ENCODE results near the gene SH2D2A.
"Not testable (repeated sequence)": the region's sequence is repeated elsewhere in the genome, so short reads cannot be mapped to it uniquely, and the experiment has no call there.

SH2D2A gene

GRCh38 chr1:156767101-156767878 lies 49.4 kb downstream of the SH2D2A start, which contains the start of gene PRCC:
PRCC (plus strand) TSS chr1:156767535; CDS start chr1:156767772, 237 bp downstream.
- peak; percentile 100 for DNase-seq

- peak; percentile 32 for DNase-seq
These were observed 50.1 kb downstream of the SH2D2A start for GRCh38 chr1:156766298-156767100.

GRCh38 chr1:156765666-156766065 lies 51.0 kb downstream of the SH2D2A start:
- DNase-seq: peak; percentile 55

GRCh38 chr1:156765136-156765535 lies 51.5 kb downstream of the SH2D2A start:
- not testable (repeated sequence) for DNase-seq

GRCh38 chr1:156760796-156761104 lies 55.9 kb downstream of the SH2D2A start:
- DNase-seq: no peak

- DNase-seq: peak; percentile 49
These were observed 56.4 kb downstream of the SH2D2A start for GRCh38 chr1:156760092-156760795.

- DNase-seq: peak; percentile 77
These were observed 58.9 kb downstream of the SH2D2A start for GRCh38 chr1:156757572-156758253.

- peak; percentile 35 for DNase-seq
These were observed 60.3 kb downstream of the SH2D2A start for GRCh38 chr1:156756355-156756754.

Data from hematopoietic multipotent progenitor cell treated with erythropoietin and hydrocortisone succinate and interleukin-3 and kit ligand, for 6 days (in vitro differentiated cells).